K562 (cell line): ENCODE data around the gene RAD21L1. TPM values are rescaled to one million over a fixed set of nuclear protein-coding genes. Genes with fewer than 3 reads are reported as not detected.

Source experiments
- ATAC-seq: fragments of 200-7000 bp; cut with Tn5 transposase; 3 replicates; pipeline ENCODE4 v1.9.1; 2020; ENCODE audit warnings: moderate library complexity
- BruUV-seq: library from RNA; stranded (reverse); fragments of 400-500 nt; replicated peaks from 2 replicates; lab custom pipeline; 2021; lab: Mats Ljungman, UMichigan
- CTCF ChIA-PET: fragments of 300-600 bp; formaldehyde crosslinking; extraction: SDS; loops from one replicate; lab custom pipeline; 2021; ENCODE audit warnings: low intra/inter-chr PET ratio; lab: Yijun Ruan, JAX
- POLR2A ChIA-PET: fragments of 300-600, 350-650 bp; sonication (Branson Sonifier 250); formaldehyde crosslinking; extraction: SDS; loops from one replicate; lab custom pipeline; 2021; ENCODE audit warnings: antibody characterized with exemption, inconsistent platforms; lab: Yijun Ruan, JAX
- DNase-seq, 4 experiments: peaks; one replicate each; pipeline versions ENCODE4 v3.0.0 to v3.0.0-alpha.2; 2011 to 2018; ENCODE audit warnings: low spot score in 3 of 4, mixed read lengths in 3 of 4; ENCODE audit errors: extremely low read depth in 1 of 4
- FAIRE-seq: peaks from 2 replicates; lab custom pipeline; 2011; peaks lifted over from hg19 to GRCh38; lab: Jason Lieb, UNC
- H2AFZ ChIP-seq: 2 replicates; pipeline ENCODE4 v1.6.0; 2011; ENCODE audit warnings: low read depth, low read length, control low read depth, inconsistent platforms
- H3K27ac ChIP-seq: fragments of 200-600 bp; 3 replicates; pipeline ENCODE4 v1.8.0; 2011; ENCODE audit warnings: low read depth, mild to moderate bottlenecking, control low read depth, inconsistent platforms, low read length, moderate library complexity, mixed read lengths; ENCODE audit errors: extremely low read depth
- H3K27me3 ChIP-seq, 2 experiments: fragments of 300-600 bp in 1 of 2; 2 replicates in 1 of 2; 3 replicates in 1 of 2; pipeline versions ENCODE4 v1.6.0 to v1.8.0; 2011; ENCODE audit warnings: inconsistent platforms in 2 of 2, low read length in 2 of 2, mild to moderate bottlenecking in 1 of 2, mixed read lengths in 1 of 2, moderate library complexity in 1 of 2; ENCODE audit not compliant: control insufficient read depth in 2 of 2, insufficient read depth in 2 of 2
- H3K36me3 ChIP-seq: fragments of 300-600 bp; 3 replicates; pipeline ENCODE4 v1.8.0; 2011; ENCODE audit warnings: mild to moderate bottlenecking, low read length, inconsistent platforms; ENCODE audit not compliant: control insufficient read depth, insufficient read depth
- H3K4me1 ChIP-seq, 2 experiments: fragments of 200-600 bp in 1 of 2; replicated peaks in 1 of 2; 2 replicates in 1 of 2; 3 replicates in 1 of 2; pipeline versions ENCODE4 v1.5.1 to v1.8.0; 2011; ENCODE audit warnings: inconsistent platforms in 2 of 2, low read length in 2 of 2, mild to moderate bottlenecking in 1 of 2, mixed read lengths in 1 of 2, moderate library complexity in 1 of 2; ENCODE audit not compliant: control insufficient read depth in 2 of 2, insufficient read depth in 2 of 2
- H3K4me2 ChIP-seq: 2 replicates; pipeline ENCODE4 v1.6.1; 2011; ENCODE audit warnings: low read length, control low read depth, inconsistent platforms, mixed read lengths; ENCODE audit not compliant: insufficient read depth
- H3K4me3 ChIP-seq: fragments of 200-600 bp; sonication (generic), shearing (Covaris generic); 2 replicates; pipeline ENCODE4 v1.5.1; 2016; ENCODE audit warnings: control low read depth, inconsistent platforms
- H3K79me2 ChIP-seq: fragments of 200-600 bp; 3 replicates; pipeline ENCODE4 v1.8.0; 2011; ENCODE audit warnings: low read length, inconsistent platforms; ENCODE audit not compliant: control insufficient read depth, insufficient read depth
- H3K9ac ChIP-seq, 2 experiments: 2 replicates each; pipeline versions ENCODE4 v1.6.0 to v1.6.1; 2011; ENCODE audit warnings: low read depth in 2 of 2, low read length in 2 of 2, control low read depth in 1 of 2, inconsistent platforms in 1 of 2, mild to moderate bottlenecking in 1 of 2, mixed read lengths in 1 of 2; ENCODE audit not compliant: insufficient read depth in 1 of 2
- H3K9me1 ChIP-seq: one replicate; pipeline ENCODE4 v1.6.0; 2011; ENCODE audit warnings: inconsistent platforms, mild to moderate bottlenecking, low read length, moderate library complexity; ENCODE audit not compliant: control insufficient read depth, insufficient read depth
- H3K9me3 ChIP-seq: replicated peaks from 2 replicates; pipeline ENCODE4 v1.5.1; 2011; ENCODE audit warnings: low read depth, low read length, inconsistent platforms; ENCODE audit not compliant: control insufficient read depth, insufficient read depth
- H4K20me1 ChIP-seq: replicated peaks from 2 replicates; pipeline ENCODE4 v1.6.1; 2011; ENCODE audit warnings: low read length, inconsistent platforms, mixed read lengths; ENCODE audit not compliant: control insufficient read depth, insufficient read depth
- ATF4 ChIP-seq: fragments of 450-650 bp; formaldehyde crosslinking; IDR thresholded peaks from 2 replicates; pipeline ENCODE4 v1.4.0; 2022; ENCODE audit warnings: mild to moderate bottlenecking, moderate library complexity
- ILF3 ChIP-seq: fragments of 450-650 bp; IDR thresholded peaks from 2 replicates; pipeline ENCODE4 v1.6.1; 2018; ENCODE audit warnings: antibody characterized with exemption, mild to moderate bottlenecking, moderate library complexity, borderline replicate concordance
- MCM5 ChIP-seq: fragments of 450-650 bp; IDR thresholded peaks from 2 replicates; pipeline ENCODE4 v1.6.1; 2016; ENCODE audit warnings: low read depth
- MTA2 ChIP-seq: fragments of 450-650 bp; IDR thresholded peaks from 2 replicates; pipeline ENCODE4 v1.6.1; 2016; ENCODE audit warnings: low read depth
- PHF21A ChIP-seq: fragments of 450-650 bp; IDR thresholded peaks from 2 replicates; pipeline ENCODE4 v1.6.1; 2017; ENCODE audit warnings: low read depth, borderline replicate concordance
- RHOXF2B ChIP-seq: fragments of 250-450 bp; sonication (Bioruptor Pico); conservative IDR thresholded peaks from 2 replicates; pipeline ENCODE4 v1.5.1; 2021
- STAT6 ChIP-seq: sonication (generic); formaldehyde crosslinking; IDR thresholded peaks from 2 replicates; pipeline ENCODE4 v1.8.1; 2023; ENCODE audit warnings: mild to moderate bottlenecking, missing genetic modification reagents
- THAP7 ChIP-seq: fragments of 250-450 bp; sonication (Bioruptor Pico); IDR thresholded peaks from 2 replicates; pipeline ENCODE4 v1.5.0; 2021
- ZNF263 ChIP-seq: sonication (generic); formaldehyde crosslinking; IDR thresholded peaks from 2 replicates; pipeline ENCODE4 v1.8.0; 2022; ENCODE audit warnings: mild to moderate bottlenecking, missing genetic modification reagents, borderline replicate concordance
- whole genome bisulfite sequencing: fragments of 100-300 bp; shearing (Covaris generic); methylation state at CpG from one replicate; pipeline ENCODE4 v1.1.6; 2016; ENCODE audit warnings: low coverage, mixed read lengths; ENCODE audit not compliant: insufficient coverage; ENCODE audit errors: missing lambda C conversion rate; 5-methylcytosine and 5-hydroxymethylcytosine counted together
- in situ Hi-C: fragments of 300-500 bp; cut with MboI; formaldehyde crosslinking; loops from 4 replicates; pipeline ENCODE4 v1.15.0; 2018; ENCODE audit warnings: inconsistent platforms, mixed read lengths
- intact Hi-C: fragments of 100-400 bp; cut with micrococcal nuclease; formaldehyde crosslinking; loops from 2 replicates; pipeline ENCODE4 v1.14.2; 2022
- polyA plus RNA-seq, 8 experiments: library from polyadenylated mRNA; depleted of rRNA in 4 of 8; stranded (reverse) in 5 of 8; unstranded in 3 of 8; fragments of >200 nt; fragmentation: Nextera tagmentation in 2 of 8; fragmentation: Illumina TruSeq in 1 of 8; extraction: Ambion mirVana in 2 of 8; extraction: Trizol in 1 of 8; gene quantifications; 2 replicates each; pipeline versions ENCODE4 v1.2.1 to v1.2.3, GENCODE V29; 2011 to 2014; ENCODE audit warnings: inconsistent platforms in 1 of 8, missing spikeins in 1 of 8
- total RNA-seq, 7 experiments: library from RNA; depleted of rRNA in 6 of 7; stranded (reverse); fragments of >200 nt in 6 of 7; fragmentation: Illumina TruSeq in 2 of 7; extraction: Trizol in 2 of 7; gene quantifications; 2 replicates each; pipeline versions ENCODE4 v1.2.1 to v1.2.3, GENCODE V29; 2011 to 2021; ENCODE audit warnings: low replicate concordance in 1 of 7

Gene RAD21L1
- total and polyA plus RNA-seq, 9 of the 15 experiments (the other 6 are each of a cell fraction or from before 2014, with no cell fraction given) = 0.17 to 1.7 (median 0.45) TPM; not detected in 1

- CTCF ChIA-PET = no interaction called here
- no peak overlapping the region for H3K27ac ChIP-seq
- TF ChIP-seq THAP7 (CRISPR knock-in tag) = no peak
- TF ChIP-seq ZNF263 (CRISPR knock-in tag) = peak; percentile 82
- BruUV-seq = no TSS peak
- no peak overlapping the region for H3K9ac ChIP-seq
- H4K20me1 ChIP-seq = no peaks in the 10 kb centered on the region; the same call in 1 of the 2 replicates
- intact Hi-C loops = no loop called here
- no peaks in the 10 kb centered on the region for H3K9me1 ChIP-seq
- H3K27me3 ChIP-seq = no peaks in the 10 kb centered on the region
- no peaks in the 10 kb centered on the region; the same call in 2 of the 3 replicates for H3K36me3 ChIP-seq
- DNase-seq (no peak), ATAC-seq (no peak), FAIRE-seq (no peak)
- H3K4me1 ChIP-seq = peaks cover 3 to 17% of the 10 kb centered on the region in 2 experiments; a peak in 4 of 5 replicates
- WGBS = 55% methylated on average over 3 of the region's 5 CpGs
- POLR2A ChIA-PET = no interaction called here
- in situ Hi-C loops = no loop called here
- H3K4me2 ChIP-seq = no peak overlapping the region
- no peaks in the 10 kb centered on the region for H3K79me2 ChIP-seq
- no peak overlapping the region for H2AFZ ChIP-seq
- no peak overlapping the region for H3K4me3 ChIP-seq
- no peaks in the 10 kb centered on the region for H3K9me3 ChIP-seq
These were observed 72.3 kb downstream of the RAD21L1 start for GRCh38 chr20:1298166-1298565.

GRCh38 chr20:1298888-1299511 is 73.2 kb downstream of the RAD21L1 start:
- in situ Hi-C loops = no loop called here
- ChIA-PET CTCF (no interaction called here), POLR2A (interaction anchor here (0.6 kb wide), 1 partner anchor 24 kb away, joined by 3 read pairs; no protein-coding TSS in a partner anchor)
- no peaks in the 10 kb centered on the region for H3K79me2 ChIP-seq
- H3K4me3 ChIP-seq = no peak overlapping the region
- H2AFZ ChIP-seq = no peak overlapping the region
- no peaks in the 10 kb centered on the region; the same call in 2 of the 3 replicates for H3K36me3 ChIP-seq
- no peaks in the 10 kb centered on the region for H3K9me1 ChIP-seq
- H3K27me3 ChIP-seq = no peaks in the 10 kb centered on the region
- no peak overlapping the region for H3K27ac ChIP-seq
- ATAC-seq (no peak), FAIRE-seq (no peak), DNase-seq (no peak)
- WGBS = 64% methylated on average over 8 of the region's 10 CpGs
- TF ChIP-seq MCM5 (no peak), ILF3 (no peak), MTA2 (no peak), RHOXF2B (no peak), PHF21A (no peak), STAT6 (no peak), ATF4 (no peak)
- BruUV-seq = no TSS peak
- no peak overlapping the region for H3K4me2 ChIP-seq
- no peaks in the 10 kb centered on the region for H3K9me3 ChIP-seq
- H3K4me1 ChIP-seq = peaks cover 3 to 17% of the 10 kb centered on the region in 2 experiments; a peak in 4 of 5 replicates
- H4K20me1 ChIP-seq = no peaks in the 10 kb centered on the region; the same call in 1 of the 2 replicates
- no peak overlapping the region; a peak in 1 of 4 replicates for H3K9ac ChIP-seq
- intact Hi-C loops = no loop called here
